Posterior cingulate gyrus (tissue), 11 donors: ENCODE data around the gene IDH2.
A peak's percentile ranks its signal among the peaks of the same experiment; 100 is the strongest.

ENCODE experiments used
- DNase-seq, 10 donors: peaks; one replicate each; pipeline versions ENCODE4 v3.0.0 to v3.0.0-alpha.2; 2020 to 2021; ENCODE audit warnings: mixed read lengths in 3 of 10
- intact Hi-C: fragments of 100-400 bp; cut with DNase I; formaldehyde crosslinking; loops from one replicate; pipeline ENCODE4 v1.15.1; 2023

The IDH2 gene

DNA sequence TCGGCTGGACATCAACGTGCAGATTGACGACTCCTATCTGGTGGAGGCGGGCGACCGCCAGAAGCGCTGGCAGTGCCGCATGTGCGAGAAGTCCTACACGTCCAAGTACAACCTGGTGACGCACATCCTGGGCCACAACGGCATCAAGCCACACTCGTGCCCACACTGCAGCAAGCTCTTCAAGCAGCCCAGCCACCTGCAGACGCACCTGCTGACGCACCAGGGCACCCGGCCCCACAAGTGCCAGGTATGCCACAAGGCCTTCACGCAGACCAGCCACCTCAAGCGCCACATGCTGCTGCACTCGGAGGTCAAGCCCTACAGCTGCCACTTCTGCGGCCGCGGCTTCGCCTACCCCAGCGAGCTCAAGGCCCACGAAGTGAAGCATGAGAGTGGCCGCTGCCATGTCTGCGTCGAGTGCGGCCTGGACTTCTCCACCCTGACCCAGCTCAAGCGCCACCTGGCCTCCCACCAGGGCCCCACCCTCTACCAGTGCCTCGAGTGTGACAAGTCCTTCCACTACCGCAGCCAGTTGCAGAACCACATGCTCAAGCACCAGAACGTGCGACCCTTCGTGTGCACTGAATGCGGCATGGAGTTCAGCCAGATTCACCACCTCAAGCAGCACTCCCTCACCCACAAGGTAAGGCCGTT is 34.2 kb downstream of the IDH2 start:
- no peak for DNase-seq
- intact Hi-C loops, result no loop called here

- no peak for DNase-seq
- intact Hi-C loops, result no loop called here
These were observed 34.9 kb downstream of the IDH2 start for GRCh38 chr15:90067181-90067952.

GRCh38 chr15:90065682-90066049 is 36.6 kb downstream of the IDH2 start:
- no peak for DNase-seq
- intact Hi-C loops, result no loop called here

DNA sequence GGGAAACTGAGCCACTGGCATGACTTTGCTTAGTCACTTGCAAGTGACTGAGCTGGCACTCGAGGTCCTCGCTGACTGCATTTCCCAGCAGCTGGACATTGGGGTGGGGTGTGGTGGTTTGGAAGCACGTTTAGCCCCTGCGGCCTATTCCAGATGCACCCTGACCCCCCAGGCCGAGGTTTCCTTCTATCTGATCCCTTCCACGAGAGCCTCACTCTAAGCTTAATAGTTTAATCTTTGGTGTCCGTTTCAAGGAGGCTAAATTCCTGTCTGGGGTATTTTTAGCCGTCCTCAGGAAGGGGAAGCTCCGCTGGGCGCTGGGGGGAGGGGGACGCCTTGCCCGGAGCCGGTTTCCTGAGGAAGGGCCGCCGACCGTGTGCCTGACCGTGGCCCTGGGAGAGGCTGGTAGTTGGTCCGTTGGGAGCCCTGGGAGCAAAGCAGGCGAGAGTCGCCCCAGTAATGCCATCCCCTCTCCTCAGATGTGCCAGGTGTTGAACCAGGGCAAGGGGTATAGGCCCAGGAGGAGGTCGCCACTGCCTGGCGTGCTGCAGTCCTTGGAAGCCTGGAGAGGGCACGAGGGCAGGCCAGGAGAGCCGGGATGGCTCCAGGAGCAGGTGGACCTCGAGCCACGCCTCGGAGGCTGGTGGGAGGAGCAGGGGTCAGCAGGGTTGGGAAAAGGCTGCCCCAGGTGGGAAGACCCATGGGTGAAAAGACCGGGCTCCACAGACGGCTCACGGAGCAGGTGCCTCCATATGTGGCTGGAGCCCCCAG is 37.2 kb downstream of the IDH2 start:
- peak in 1 of 10 donors; percentile 37 for DNase-seq
- intact Hi-C loops, result no loop called here

DNA sequence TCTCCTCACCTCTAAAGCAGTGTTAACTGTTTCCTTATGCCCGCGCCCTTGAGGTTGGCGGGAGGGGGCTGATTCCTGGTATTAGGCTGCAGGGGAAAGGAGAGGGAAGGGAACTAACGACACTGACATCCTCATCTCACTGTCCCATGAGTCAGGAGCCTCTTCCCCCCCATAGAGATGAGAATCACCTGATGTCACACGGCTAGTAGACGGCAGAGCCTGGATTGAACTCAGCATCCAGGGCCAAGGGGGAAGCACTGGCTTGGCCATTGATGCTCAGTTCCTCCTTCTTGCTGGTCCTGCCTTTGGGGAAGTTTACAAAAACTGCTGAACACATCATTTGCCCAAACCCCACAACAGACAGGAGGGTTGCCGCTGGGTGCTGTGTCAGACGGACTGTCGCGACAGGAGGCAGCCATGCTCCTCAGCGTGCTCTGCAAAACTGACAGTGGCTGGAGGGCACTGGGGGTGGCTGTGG is 38.5 kb downstream of the IDH2 start:
- no peak for DNase-seq
- intact Hi-C loops, result no loop called here

- intact Hi-C loops, result no loop called here
- no peak for DNase-seq
These were observed 39.1 kb downstream of the IDH2 start for GRCh38 chr15:90062973-90063769.

GRCh38 chr15:90062462-90062932 is 39.8 kb downstream of the IDH2 start:
- DNase-seq, result no peak

GRCh38 chr15:90062023-90062442 is 40.2 kb downstream of the IDH2 start:
- intact Hi-C loops, result no loop called here
- peak in 2 of 10 donors; percentile 37 to 61 for DNase-seq

More at GRCh38 chr15:90062462-90062932, 39.8 kb downstream of the IDH2 start:
- intact Hi-C loops, result no loop called here

DNA sequence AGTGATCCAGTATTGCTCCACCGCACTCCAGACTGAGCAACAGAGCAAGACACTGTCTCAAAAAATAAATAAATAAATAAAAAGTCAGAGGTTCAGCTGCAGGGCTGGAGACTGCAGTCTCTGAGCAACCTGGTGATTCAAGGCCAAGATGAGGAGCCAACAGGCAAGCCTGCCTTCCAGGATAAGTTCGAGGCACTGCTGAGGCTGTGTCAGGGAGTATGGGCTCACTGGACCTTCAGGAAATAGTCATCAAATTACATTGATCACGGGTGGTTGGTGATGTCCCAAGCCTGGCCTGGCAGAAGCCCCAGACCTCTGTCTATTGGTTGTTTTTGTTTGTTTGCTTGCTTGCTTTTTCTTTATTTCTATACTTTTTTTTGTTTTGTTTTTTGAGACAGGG is 41.5 kb downstream of the IDH2 start:
- intact Hi-C loops, result no loop called here
- no peak for DNase-seq

GRCh38 chr15:90059208-90059985 is 42.9 kb downstream of the IDH2 start:
- DNase-seq, result peak in 4 of 10 donors; percentile 39 to 91 (median 48)
- intact Hi-C loops, result no loop called here

DNA sequence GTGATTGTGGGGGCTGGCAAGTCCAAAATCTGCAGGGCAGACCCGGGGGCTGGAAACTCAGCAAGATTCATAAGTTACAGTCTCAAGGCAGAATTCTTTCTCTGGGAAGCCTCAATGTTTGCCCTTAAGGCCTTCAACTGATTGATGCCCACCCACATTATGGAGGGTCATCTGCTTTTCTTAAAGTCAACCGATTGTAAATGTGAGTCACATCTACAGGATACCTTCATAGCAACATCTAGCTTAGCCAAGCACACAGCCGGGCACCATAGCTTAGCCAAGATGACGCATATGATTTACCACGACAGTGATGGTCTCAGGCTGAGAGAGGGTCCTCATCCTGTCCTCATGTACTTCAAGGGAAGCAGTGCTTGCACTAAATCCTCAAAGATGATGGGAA is 43.5 kb downstream of the IDH2 start:
- DNase-seq, result no peak
- intact Hi-C loops, result no loop called here

DNA sequence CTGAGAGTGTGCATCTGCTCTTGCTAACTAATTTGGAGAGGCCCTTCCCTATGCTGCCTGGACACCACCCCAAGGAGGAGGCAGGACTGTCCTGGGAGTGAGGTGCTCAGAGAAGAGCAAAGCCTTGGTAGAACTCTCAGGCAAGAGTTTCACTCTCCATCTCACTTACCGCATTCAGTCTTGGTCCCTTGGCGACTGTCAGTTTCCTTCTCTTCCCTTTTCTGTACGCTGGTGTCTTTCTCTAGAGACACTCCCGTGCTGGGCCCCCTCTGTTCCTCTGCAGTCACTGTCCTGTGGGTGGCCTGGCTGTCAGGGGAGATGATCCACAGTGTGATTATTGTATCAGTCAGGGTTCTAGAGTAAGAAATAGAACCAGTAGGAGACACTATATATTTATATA is 44.0 kb downstream of the IDH2 start:
- DNase-seq, result no peak
- intact Hi-C loops, result no loop called here

DNA sequence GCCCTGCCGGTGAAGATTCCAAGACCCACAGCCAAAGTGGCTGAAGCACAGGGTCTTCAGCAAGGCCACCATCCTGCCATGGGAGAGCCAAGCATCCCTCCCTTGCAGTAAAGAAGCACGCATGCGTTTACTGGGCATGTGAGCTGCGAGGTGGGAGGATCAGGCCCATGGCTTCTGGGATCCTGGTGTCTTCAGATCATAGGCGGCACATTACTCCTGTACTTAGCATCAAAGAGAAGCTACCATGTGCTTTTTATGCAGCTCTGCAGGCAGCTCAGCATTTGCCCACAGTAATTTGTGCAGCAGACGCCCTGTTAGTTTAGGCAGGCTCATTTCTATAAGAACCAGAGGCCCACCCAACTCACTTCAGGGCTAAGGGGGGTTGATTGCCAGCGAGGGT is 45.7 kb downstream of the IDH2 start:
- no peak for DNase-seq
- intact Hi-C loops, result no loop called here

DNA sequence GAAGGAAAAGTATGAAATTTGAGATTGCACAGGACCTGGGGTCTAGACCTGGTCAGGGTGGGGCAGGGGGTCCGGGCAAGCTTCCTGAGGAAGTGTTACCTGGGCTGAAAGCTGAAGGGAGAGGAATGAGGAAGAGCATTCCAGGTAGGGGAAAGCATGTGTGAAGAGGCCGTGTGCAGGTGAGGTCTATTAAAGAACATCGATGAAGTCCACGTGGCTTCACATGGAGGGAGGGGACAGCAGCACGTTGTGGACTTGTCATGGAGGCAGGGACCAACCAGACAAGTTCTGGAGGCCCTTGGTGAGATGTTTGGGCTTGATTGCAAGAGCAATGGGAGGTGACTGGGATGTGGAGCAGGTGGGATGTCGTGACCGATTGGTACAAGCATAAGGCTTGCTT is 47.1 kb downstream of the IDH2 start:
- DNase-seq, result no peak
- intact Hi-C loops, result no loop called here

DNA sequence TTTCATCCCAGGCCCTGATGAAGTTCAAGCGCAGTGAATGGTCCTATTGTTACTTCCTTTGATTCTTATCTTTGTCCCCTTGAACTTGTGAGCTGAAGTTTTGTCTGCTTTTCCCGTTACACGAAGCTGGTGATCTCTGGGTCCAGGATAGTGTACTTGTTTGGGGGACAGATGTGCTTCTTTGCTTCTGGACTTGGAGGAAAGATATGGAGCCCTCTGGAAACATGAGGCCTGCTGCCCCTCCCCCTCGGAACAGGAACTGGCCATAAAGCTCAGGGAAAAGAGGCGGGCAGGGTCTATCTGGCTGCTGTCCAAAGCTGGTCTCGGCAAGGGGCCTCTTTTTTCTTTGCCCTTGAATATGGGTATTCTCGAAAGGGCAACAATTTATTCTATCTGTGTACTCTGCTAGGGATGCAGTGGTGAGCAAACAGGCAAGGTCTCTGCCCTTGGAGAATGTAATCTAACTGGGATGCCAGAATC is 47.6 kb downstream of the IDH2 start:
- DNase-seq, result no peak
- intact Hi-C loops, result no loop called here

DNA sequence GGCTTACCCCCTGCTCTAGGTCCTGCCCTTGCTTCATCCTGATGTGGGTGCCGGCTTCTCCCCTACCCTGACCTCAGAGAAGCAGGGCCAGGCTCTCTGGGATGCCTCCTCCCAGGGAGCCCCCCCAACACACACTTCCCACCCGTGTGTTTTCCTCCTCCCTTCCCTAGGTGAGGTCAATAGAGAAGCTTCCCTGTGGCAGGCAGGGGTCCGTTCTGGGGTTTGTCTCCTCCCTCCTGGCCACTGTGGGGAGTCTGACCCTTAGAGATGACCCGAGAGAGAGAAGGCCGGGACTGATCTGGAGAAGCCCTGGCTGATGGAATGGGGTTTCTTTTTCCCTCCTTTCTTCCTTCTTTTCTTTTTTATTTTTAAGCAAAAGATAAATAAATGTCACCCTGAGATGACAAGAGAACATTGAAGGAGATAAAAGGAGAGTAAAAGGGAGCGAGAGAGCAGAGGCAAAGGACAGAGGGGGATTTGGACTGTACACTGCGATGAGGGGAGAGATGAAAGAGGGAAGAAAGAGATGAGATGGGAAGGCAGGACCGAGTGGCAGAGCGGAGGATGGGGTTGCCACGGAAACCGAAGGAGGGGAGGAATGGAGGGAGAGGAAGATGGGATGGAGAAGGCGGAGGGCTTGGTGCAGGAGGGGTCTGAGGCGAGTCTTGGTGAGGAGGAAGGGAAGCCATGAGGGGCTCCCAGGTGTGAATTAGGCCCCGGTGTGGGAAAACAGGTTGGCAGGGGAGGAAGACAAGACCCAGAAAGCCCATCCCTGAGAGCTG is 48.4 kb downstream of the IDH2 start:
- intact Hi-C loops, result no loop called here
- no peak for DNase-seq

GRCh38 chr15:90051874-90052273 is 50.4 kb downstream of the IDH2 start:
- DNase-seq, result no peak
- intact Hi-C loops, result no loop called here
